WTC11 (cell line): ENCODE results near the gene HMBS. TPM values are rescaled to one million over a fixed set of nuclear protein-coding genes. Genes with fewer than 3 reads are reported as not detected.
A peak's percentile ranks its signal among the peaks of the same experiment; 100 is the strongest.

Experiments
- ESRRA ChIP-seq: sonication (generic); formaldehyde crosslinking; IDR thresholded peaks from 2 replicates; pipeline ENCODE4 v1.8.1; 2022; ENCODE audit warnings: mild to moderate bottlenecking, missing genetic modification reagents, borderline replicate concordance
- FOXJ3 ChIP-seq: sonication (generic); formaldehyde crosslinking; IDR thresholded peaks from 2 replicates; pipeline ENCODE4 v1.9.0; 2021; ENCODE audit warnings: missing genetic modification reagents, mild to moderate bottlenecking, borderline replicate concordance
- NR1H2 ChIP-seq: sonication (generic); formaldehyde crosslinking; IDR thresholded peaks from 2 replicates; pipeline ENCODE4 v1.9.0; 2021; ENCODE audit warnings: mild to moderate bottlenecking, moderate library complexity, missing genetic modification reagents
- PRRX2 ChIP-seq: fragments of 250-450 bp; sonication (Bioruptor Pico); IDR thresholded peaks from 2 replicates; pipeline ENCODE4 v1.8.0; 2021; ENCODE audit warnings: mild to moderate bottlenecking
- ZBTB21 ChIP-seq: sonication (generic); formaldehyde crosslinking; IDR thresholded peaks from 2 replicates; pipeline ENCODE4 v1.8.1; 2023; ENCODE audit warnings: mild to moderate bottlenecking, missing genetic modification reagents, borderline replicate concordance
- ZNF263 ChIP-seq: sonication (generic); formaldehyde crosslinking; IDR thresholded peaks from 2 replicates; pipeline ENCODE4 v1.8.1; 2022; ENCODE audit warnings: low read depth, mild to moderate bottlenecking, moderate library complexity, missing genetic modification reagents
- ZNF396 ChIP-seq: fragments of 250-450 bp; sonication (Bioruptor Pico); IDR thresholded peaks from 2 replicates; pipeline ENCODE4 v1.8.0; 2021; ENCODE audit warnings: mild to moderate bottlenecking, moderate library complexity, borderline replicate concordance
- total RNA-seq: library from RNA; stranded (reverse); gene quantifications from 3 replicates; pipeline ENCODE4 v1.2.3, GENCODE V29; 2021
- TF ChIP-seq, protein P1 (sequence below): sonication (generic); formaldehyde crosslinking; IDR thresholded peaks from 2 replicates; pipeline ENCODE4 v1.8.1; 2022; ENCODE audit warnings: mild to moderate bottlenecking, missing genetic modification reagents, moderate library complexity, borderline replicate concordance
- TF ChIP-seq, protein P2 (sequence below): sonication (generic); formaldehyde crosslinking; IDR thresholded peaks from 2 replicates; pipeline ENCODE4 v1.8.1; 2023; ENCODE audit warnings: mild to moderate bottlenecking, moderate library complexity, missing genetic modification reagents
- TF ChIP-seq, protein P3 (sequence below): sonication (generic); formaldehyde crosslinking; IDR thresholded peaks from 2 replicates; pipeline ENCODE4 v1.8.0; 2023; ENCODE audit warnings: mild to moderate bottlenecking, missing genetic modification reagents
- TF ChIP-seq, protein P4 (sequence below): fragments of 250-450 bp; sonication (Bioruptor Pico); IDR thresholded peaks from 2 replicates; pipeline ENCODE4 v1.9.0; 2021; ENCODE audit warnings: mild to moderate bottlenecking, borderline replicate concordance
- TF ChIP-seq, protein P5 (sequence below): fragments of 250-450 bp; sonication (Bioruptor Pico); IDR thresholded peaks from 2 replicates; pipeline ENCODE4 v1.9.0; 2021; ENCODE audit warnings: mild to moderate bottlenecking
- TF ChIP-seq, protein P6 (sequence below): sonication (generic); formaldehyde crosslinking; IDR thresholded peaks from 2 replicates; pipeline ENCODE4 v1.8.1; 2022; ENCODE audit warnings: low read depth, missing genetic modification reagents, borderline replicate concordance
- TF ChIP-seq, protein P7 (sequence below): sonication (generic); formaldehyde crosslinking; IDR thresholded peaks from 2 replicates; pipeline ENCODE4 v1.8.0; 2022; ENCODE audit warnings: missing genetic modification reagents

HMBS gene
- total RNA-seq, 1 experiment from 2014 or later = 62.3 TPM

DNA sequence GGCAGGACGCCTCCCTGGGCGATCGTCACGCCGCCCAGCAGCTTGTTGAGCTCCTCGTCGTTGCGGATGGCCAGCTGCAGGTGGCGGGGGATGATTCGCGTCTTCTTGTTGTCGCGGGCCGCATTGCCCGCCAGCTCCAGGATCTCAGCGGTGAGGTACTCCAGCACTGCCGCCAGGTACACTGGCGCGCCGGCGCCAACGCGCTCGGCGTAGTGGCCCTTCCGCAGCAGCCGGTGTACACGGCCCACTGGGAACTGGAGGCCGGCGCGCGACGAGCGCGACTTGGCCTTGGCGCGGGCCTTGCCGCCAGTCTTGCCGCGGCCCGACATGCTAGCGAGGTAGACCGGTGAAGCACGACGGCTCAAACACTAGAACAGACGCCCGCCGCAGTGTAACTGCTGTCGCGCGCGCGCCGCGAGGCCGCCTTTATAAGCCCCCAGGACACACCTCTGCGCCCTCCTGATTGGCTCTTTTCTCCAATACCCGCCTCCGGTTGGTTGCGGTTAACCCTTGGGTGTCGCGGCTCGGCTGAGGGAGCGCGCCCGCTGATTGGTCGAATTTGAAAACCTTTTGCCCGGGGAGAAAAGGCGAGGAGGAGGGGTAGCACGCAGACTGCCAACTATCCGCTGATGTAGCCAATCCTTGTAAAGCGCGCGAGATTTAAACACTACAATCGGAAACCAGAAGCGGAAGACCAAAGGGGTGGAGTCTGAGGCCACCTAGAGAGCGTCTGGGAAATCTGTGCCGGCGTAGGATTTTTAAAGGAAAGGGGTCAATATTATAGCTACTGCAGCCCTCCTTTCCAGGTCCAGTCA lies 10.6 kb downstream of the HMBS start (continued):
- TF ChIP-seq, protein P1, sequence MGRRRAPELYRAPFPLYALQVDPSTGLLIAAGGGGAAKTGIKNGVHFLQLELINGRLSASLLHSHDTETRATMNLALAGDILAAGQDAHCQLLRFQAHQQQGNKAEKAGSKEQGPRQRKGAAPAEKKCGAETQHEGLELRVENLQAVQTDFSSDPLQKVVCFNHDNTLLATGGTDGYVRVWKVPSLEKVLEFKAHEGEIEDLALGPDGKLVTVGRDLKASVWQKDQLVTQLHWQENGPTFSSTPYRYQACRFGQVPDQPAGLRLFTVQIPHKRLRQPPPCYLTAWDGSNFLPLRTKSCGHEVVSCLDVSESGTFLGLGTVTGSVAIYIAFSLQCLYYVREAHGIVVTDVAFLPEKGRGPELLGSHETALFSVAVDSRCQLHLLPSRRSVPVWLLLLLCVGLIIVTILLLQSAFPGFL (CRISPR knock-in tag) = no peak; the same call in 1 of the 2 replicates
- TF ChIP-seq NR1H2 (CRISPR knock-in tag) = 0 out of 2 replicates have a peak, but pooled peaks have one; percentile 36
- TF ChIP-seq ZNF263 = no peak
- 0 out of 2 replicates have a peak, but pooled peaks have one; percentile 84 for TF ChIP-seq FOXJ3 (CRISPR knock-in tag)
- peak; percentile 58; the same call in 1 of the 2 replicates for TF ChIP-seq ZBTB21
- no peak for TF ChIP-seq ZNF396 (CRISPR knock-in tag)
- TF ChIP-seq, protein P2, sequence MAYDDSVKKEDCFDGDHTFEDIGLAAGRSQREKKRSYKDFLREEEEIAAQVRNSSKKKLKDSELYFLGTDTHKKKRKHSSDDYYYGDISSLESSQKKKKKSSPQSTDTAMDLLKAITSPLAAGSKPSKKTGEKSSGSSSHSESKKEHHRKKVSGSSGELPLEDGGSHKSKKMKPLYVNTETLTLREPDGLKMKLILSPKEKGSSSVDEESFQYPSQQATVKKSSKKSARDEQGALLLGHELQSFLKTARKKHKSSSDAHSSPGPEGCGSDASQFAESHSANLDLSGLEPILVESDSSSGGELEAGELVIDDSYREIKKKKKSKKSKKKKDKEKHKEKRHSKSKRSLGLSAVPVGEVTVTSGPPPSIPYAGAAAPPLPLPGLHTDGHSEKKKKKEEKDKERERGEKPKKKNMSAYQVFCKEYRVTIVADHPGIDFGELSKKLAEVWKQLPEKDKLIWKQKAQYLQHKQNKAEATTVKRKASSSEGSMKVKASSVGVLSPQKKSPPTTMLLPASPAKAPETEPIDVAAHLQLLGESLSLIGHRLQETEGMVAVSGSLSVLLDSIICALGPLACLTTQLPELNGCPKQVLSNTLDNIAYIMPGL (CRISPR knock-in tag) = peak; percentile 93
- TF ChIP-seq, protein P3, sequence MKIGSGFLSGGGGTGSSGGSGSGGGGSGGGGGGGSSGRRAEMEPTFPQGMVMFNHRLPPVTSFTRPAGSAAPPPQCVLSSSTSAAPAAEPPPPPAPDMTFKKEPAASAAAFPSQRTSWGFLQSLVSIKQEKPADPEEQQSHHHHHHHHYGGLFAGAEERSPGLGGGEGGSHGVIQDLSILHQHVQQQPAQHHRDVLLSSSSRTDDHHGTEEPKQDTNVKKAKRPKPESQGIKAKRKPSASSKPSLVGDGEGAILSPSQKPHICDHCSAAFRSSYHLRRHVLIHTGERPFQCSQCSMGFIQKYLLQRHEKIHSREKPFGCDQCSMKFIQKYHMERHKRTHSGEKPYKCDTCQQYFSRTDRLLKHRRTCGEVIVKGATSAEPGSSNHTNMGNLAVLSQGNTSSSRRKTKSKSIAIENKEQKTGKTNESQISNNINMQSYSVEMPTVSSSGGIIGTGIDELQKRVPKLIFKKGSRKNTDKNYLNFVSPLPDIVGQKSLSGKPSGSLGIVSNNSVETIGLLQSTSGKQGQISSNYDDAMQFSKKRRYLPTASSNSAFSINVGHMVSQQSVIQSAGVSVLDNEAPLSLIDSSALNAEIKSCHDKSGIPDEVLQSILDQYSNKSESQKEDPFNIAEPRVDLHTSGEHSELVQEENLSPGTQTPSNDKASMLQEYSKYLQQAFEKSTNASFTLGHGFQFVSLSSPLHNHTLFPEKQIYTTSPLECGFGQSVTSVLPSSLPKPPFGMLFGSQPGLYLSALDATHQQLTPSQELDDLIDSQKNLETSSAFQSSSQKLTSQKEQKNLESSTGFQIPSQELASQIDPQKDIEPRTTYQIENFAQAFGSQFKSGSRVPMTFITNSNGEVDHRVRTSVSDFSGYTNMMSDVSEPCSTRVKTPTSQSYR = peak; percentile 87; the same call in 1 of the 2 replicates
- TF ChIP-seq ESRRA (CRISPR knock-in tag) = no peak
- TF ChIP-seq, protein P4, sequence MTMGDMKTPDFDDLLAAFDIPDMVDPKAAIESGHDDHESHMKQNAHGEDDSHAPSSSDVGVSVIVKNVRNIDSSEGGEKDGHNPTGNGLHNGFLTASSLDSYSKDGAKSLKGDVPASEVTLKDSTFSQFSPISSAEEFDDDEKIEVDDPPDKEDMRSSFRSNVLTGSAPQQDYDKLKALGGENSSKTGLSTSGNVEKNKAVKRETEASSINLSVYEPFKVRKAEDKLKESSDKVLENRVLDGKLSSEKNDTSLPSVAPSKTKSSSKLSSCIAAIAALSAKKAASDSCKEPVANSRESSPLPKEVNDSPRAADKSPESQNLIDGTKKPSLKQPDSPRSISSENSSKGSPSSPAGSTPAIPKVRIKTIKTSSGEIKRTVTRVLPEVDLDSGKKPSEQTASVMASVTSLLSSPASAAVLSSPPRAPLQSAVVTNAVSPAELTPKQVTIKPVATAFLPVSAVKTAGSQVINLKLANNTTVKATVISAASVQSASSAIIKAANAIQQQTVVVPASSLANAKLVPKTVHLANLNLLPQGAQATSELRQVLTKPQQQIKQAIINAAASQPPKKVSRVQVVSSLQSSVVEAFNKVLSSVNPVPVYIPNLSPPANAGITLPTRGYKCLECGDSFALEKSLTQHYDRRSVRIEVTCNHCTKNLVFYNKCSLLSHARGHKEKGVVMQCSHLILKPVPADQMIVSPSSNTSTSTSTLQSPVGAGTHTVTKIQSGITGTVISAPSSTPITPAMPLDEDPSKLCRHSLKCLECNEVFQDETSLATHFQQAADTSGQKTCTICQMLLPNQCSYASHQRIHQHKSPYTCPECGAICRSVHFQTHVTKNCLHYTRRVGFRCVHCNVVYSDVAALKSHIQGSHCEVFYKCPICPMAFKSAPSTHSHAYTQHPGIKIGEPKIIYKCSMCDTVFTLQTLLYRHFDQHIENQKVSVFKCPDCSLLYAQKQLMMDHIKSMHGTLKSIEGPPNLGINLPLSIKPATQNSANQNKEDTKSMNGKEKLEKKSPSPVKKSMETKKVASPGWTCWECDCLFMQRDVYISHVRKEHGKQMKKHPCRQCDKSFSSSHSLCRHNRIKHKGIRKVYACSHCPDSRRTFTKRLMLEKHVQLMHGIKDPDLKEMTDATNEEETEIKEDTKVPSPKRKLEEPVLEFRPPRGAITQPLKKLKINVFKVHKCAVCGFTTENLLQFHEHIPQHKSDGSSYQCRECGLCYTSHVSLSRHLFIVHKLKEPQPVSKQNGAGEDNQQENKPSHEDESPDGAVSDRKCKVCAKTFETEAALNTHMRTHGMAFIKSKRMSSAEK (CRISPR knock-in tag) = no peak
- TF ChIP-seq, protein P5, sequence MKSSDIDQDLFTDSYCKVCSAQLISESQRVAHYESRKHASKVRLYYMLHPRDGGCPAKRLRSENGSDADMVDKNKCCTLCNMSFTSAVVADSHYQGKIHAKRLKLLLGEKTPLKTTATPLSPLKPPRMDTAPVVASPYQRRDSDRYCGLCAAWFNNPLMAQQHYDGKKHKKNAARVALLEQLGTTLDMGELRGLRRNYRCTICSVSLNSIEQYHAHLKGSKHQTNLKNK (CRISPR knock-in tag) = peak; percentile 92
- TF ChIP-seq, protein P6, sequence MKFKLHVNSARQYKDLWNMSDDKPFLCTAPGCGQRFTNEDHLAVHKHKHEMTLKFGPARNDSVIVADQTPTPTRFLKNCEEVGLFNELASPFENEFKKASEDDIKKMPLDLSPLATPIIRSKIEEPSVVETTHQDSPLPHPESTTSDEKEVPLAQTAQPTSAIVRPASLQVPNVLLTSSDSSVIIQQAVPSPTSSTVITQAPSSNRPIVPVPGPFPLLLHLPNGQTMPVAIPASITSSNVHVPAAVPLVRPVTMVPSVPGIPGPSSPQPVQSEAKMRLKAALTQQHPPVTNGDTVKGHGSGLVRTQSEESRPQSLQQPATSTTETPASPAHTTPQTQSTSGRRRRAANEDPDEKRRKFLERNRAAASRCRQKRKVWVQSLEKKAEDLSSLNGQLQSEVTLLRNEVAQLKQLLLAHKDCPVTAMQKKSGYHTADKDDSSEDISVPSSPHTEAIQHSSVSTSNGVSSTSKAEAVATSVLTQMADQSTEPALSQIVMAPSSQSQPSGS = no peak
- TF ChIP-seq, protein P7, sequence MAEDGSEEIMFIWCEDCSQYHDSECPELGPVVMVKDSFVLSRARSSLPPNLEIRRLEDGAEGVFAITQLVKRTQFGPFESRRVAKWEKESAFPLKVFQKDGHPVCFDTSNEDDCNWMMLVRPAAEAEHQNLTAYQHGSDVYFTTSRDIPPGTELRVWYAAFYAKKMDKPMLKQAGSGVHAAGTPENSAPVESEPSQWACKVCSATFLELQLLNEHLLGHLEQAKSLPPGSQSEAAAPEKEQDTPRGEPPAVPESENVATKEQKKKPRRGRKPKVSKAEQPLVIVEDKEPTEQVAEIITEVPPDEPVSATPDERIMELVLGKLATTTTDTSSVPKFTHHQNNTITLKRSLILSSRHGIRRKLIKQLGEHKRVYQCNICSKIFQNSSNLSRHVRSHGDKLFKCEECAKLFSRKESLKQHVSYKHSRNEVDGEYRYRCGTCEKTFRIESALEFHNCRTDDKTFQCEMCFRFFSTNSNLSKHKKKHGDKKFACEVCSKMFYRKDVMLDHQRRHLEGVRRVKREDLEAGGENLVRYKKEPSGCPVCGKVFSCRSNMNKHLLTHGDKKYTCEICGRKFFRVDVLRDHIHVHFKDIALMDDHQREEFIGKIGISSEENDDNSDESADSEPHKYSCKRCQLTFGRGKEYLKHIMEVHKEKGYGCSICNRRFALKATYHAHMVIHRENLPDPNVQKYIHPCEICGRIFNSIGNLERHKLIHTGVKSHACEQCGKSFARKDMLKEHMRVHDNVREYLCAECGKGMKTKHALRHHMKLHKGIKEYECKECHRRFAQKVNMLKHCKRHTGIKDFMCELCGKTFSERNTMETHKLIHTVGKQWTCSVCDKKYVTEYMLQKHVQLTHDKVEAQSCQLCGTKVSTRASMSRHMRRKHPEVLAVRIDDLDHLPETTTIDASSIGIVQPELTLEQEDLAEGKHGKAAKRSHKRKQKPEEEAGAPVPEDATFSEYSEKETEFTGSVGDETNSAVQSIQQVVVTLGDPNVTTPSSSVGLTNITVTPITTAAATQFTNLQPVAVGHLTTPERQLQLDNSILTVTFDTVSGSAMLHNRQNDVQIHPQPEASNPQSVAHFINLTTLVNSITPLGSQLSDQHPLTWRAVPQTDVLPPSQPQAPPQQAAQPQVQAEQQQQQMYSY (CRISPR knock-in tag) = 0 out of 2 replicates have a peak, but pooled peaks have one; percentile 18
- peak; percentile 92; the same call in 1 of the 2 replicates for TF ChIP-seq PRRX2
